T-helper 2 cell treated with Interferon-gamma antibody and Interleukin-4, amounts not matched to agents 5 μg/mL and 100 μg/mL, for 36 hours (primary cell): ENCODE measurements around the gene REPS1.
"Not testable (repeated sequence)": the region's sequence is repeated elsewhere in the genome, so short reads cannot be mapped to it uniquely, and the experiment has no call there.

Experiments
- DNase-seq: peaks from one replicate; pipeline ENCODE4 v3.0.0; 2021; ENCODE audit warnings: low spot score
- H3K27ac Mint-ChIP-seq: one replicate; pipeline ENCODE4 v1.8.0; 2021; ENCODE audit warnings: mild to moderate bottlenecking, mixed read lengths
- H3K27me3 Mint-ChIP-seq: one replicate; pipeline ENCODE4 v1.8.0; 2021; ENCODE audit warnings: low read depth, mixed read lengths
- H3K36me3 Mint-ChIP-seq: one replicate; pipeline ENCODE4 v1.8.0; 2021; ENCODE audit warnings: low read depth, mixed read lengths
- H3K4me1 Mint-ChIP-seq: one replicate; pipeline ENCODE4 v1.8.0; 2021; ENCODE audit warnings: low read depth, mixed read lengths
- H3K4me3 Mint-ChIP-seq: one replicate; pipeline ENCODE4 v1.8.0; 2022; ENCODE audit warnings: mild to moderate bottlenecking, moderate library complexity, mixed read lengths
- H3K9me3 Mint-ChIP-seq: one replicate; pipeline ENCODE4 v1.8.0; 2021; ENCODE audit warnings: mixed read lengths

The REPS1 gene

DNA sequence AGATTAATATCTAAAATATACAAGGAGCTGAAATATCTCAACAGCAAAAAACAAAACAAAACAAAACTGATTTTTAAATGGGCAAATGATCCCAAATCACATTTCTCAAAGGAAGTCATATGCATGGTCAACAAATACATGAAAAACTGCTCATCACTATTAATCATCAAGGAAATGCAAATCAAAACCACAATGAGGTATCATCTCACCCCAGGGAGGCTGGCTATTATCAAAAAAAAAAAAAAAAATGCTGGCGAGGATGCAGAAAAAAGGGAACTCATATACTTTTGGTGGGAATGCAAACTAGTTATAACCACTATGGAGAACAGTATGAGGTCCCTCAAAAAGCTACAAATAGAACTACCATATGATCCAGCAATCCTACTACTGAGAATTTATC is 34.6 kb downstream of the REPS1 start:
- DNase-seq = no peak
- Mint-ChIP-seq H3K27ac (no peak overlapping the region), H3K36me3 (peaks cover 12% of the 10 kb centered on the region), H3K27me3 (no peaks in the 10 kb centered on the region), H3K9me3 (no peaks in the 10 kb centered on the region), H3K4me1 (peaks cover 49% of the 10 kb centered on the region), H3K4me3 (no peak overlapping the region)

DNA sequence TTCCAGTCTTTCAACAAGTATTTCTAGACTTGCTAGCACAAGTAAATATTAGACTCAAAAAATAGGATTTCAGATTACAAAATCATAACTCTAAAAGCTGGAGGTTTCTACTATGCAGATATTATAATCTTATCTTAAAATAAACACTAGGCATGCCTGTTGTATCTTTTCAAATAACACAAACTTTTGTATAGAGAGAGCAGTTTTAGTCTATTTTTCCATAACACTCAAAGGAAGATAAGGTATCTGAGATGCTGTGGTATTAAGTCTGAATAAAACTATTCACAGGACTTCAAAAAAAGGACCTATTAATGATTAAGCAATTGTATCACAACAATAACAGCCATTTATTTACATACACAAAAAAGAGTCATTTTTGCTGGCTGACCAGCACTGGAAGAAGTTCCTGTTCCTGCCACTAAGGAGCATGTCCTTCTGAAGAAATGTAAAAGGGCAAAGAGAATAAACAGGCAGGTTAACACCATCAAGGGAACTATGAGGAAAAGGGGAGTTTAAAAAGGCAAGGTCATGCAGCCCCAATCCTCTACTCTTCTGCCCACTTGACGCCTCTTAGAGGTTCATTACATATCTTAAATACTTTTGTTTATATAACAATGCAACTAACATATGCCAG is 39.4 kb downstream of the REPS1 start:
- H3K36me3 Mint-ChIP-seq = peaks cover 37% of the 10 kb centered on the region
- H3K4me1 Mint-ChIP-seq = peaks cover 52% of the 10 kb centered on the region
- no peaks in the 10 kb centered on the region for H3K27me3 Mint-ChIP-seq
- no peak overlapping the region for H3K4me3 Mint-ChIP-seq
- no peaks in the 10 kb centered on the region for H3K9me3 Mint-ChIP-seq
- H3K27ac Mint-ChIP-seq = no peak overlapping the region
- no peak for DNase-seq

DNA sequence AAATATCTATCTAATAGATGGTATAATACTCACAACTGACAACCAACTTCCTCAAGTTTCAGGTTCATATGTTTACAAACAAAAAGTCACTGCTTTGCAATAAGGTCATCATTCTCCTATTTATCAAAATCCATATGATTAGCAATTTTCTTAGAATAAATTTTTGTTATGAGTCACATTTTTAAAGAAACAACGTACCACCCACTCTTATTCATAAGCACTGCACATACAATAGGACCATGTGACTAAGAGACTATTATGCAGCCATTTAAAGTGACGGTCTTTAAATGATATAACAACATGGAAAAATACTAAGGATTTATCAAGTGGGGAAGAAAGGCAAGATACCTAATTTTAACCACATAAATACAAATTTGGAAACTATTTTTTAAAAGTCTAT is 40.0 kb downstream of the REPS1 start:
- no peaks in the 10 kb centered on the region for H3K9me3 Mint-ChIP-seq
- peak overlapping the region; percentile 43 for H3K4me3 Mint-ChIP-seq
- H3K27ac Mint-ChIP-seq = peak overlapping the region; percentile 26
- H3K4me1 Mint-ChIP-seq = peaks cover 48% of the 10 kb centered on the region
- no peaks in the 10 kb centered on the region for H3K27me3 Mint-ChIP-seq
- peaks cover 36% of the 10 kb centered on the region for H3K36me3 Mint-ChIP-seq
- DNase-seq = no peak

DNA sequence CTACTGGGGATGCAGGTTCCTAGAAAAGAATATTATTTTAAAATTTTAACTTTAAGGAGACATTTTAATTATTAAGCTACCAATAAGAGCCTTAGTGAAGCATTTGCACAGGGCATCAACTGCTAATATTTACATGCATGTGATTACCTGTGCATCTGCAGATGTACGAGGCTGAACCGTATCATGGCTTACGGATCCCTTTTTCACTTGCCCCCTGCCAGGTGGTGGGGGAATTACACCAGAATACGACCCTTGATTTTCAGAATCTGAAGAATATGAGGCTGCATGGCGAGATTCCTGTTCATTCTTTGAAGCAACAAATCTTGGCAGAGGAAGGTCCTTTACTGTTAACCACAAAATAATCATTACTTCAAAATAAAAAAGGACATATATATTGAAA is 42.7 kb downstream of the REPS1 start:
- Mint-ChIP-seq H3K27ac (peak overlapping the region; percentile 31), H3K27me3 (no peaks in the 10 kb centered on the region), H3K36me3 (peaks cover 42% of the 10 kb centered on the region), H3K9me3 (no peaks in the 10 kb centered on the region), H3K4me3 (no peak overlapping the region), H3K4me1 (peaks cover 41% of the 10 kb centered on the region)
- no peak for DNase-seq

DNA sequence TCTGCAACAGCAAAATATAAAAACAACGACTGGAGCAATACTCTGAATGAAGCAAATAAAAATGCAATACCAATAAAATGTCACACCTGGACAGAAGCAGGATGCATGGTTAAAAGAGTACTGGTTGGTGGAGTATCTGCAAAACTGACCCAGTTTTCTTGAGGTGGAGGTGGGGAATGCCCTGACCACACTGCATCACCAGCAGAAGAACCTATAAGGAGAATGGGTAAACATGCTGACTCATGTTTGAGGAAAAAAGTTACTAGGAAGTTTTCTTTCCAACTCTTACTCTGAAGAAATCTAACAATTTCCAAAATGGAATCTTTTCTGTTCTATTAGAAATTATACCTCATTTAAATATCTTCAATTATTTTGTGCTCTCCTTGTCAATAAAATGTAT is 43.6 kb downstream of the REPS1 start:
- peak; percentile 32 for DNase-seq
- peaks cover 48% of the 10 kb centered on the region for H3K36me3 Mint-ChIP-seq

DNA sequence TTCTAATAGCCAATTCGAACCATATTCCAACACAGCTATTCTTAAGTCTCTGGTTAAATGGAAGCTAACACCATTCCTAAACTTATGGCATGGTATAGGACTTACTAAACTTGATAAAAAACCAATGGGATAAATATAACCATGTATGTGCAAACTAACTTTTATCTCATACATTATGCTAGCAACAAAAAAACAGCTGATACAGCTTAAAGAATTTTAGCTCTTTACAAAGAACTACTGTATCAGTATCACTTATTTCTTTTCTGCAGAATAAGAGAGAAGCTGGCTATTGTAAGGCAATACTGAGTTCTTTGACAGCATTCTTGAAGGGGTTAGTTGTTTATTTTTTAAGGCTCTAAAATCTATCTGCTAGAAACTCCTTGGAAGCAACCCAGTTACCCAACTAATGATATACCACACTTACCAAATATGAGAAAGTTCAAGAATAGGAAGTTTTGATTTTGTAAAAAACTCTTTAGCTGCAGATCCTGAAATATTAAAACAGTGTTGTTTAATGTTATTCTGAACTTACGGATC is 44.9 kb downstream of the REPS1 start:
- Mint-ChIP-seq H3K9me3 (no peaks in the 10 kb centered on the region), H3K36me3 (peaks cover 47% of the 10 kb centered on the region), H3K27ac (no peak overlapping the region), H3K27me3 (no peaks in the 10 kb centered on the region), H3K4me1 (peaks cover 28% of the 10 kb centered on the region), H3K4me3 (no peak overlapping the region)
- no peak for DNase-seq

More for the DNA sequence above, 43.6 kb downstream of the REPS1 start:
- H3K27me3 Mint-ChIP-seq = no peaks in the 10 kb centered on the region
- no peak overlapping the region for H3K27ac Mint-ChIP-seq
- peaks cover 38% of the 10 kb centered on the region for H3K4me1 Mint-ChIP-seq
- no peak overlapping the region for H3K4me3 Mint-ChIP-seq
- no peaks in the 10 kb centered on the region for H3K9me3 Mint-ChIP-seq

DNA sequence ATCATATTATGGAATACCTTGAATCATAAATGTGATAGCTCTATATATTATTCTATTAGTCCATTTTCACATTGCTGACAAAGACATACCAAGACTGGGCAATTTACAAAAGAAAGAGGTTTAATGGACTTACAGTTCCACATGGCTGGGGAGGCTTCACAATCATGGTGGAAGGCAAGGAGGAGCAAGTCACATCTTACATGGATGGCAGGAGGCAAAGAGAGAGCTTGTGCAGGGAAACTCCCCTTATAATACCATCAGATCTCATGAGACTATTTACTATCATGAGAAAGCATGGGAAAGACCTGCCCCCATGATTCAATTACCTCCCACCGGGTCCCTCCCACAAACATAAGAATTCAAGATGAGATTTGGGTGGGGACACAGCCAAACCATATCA is 51.2 kb downstream of the REPS1 start:
- not testable (repeated sequence) for H3K27ac Mint-ChIP-seq, DNase-seq, H3K4me3 Mint-ChIP-seq, H3K4me1 Mint-ChIP-seq, H3K27me3 Mint-ChIP-seq
- H3K36me3 Mint-ChIP-seq = peaks cover 49% of the 10 kb centered on the region
- peaks cover 10% of the 10 kb centered on the region for H3K9me3 Mint-ChIP-seq

DNA sequence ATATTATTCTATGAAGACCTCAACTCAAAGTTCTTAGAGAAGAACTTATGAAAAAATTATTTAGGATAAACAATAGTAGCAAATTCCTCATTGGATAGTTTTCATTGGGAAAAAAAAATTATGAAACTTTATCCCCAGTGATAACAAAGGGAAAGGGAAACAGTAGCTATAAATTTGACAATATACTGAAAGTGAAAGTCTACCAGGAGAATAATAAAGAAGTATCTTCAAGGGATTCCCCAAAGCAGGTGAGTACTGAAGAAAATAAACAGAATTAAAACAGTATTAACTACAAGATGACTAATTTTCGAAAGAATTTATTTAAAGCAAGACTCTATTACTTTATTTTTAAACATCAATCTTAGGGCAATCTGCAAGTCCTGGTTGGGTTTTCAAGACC is 56.4 kb downstream of the REPS1 start:
- no peak overlapping the region for H3K27ac Mint-ChIP-seq
- H3K36me3 Mint-ChIP-seq = peaks cover 27% of the 10 kb centered on the region
- H3K4me3 Mint-ChIP-seq = no peak overlapping the region
- peaks cover 10% of the 10 kb centered on the region for H3K4me1 Mint-ChIP-seq
- no peak for DNase-seq
- H3K27me3 Mint-ChIP-seq = no peaks in the 10 kb centered on the region
- peaks cover under 1% of the 10 kb centered on the region for H3K9me3 Mint-ChIP-seq

DNA sequence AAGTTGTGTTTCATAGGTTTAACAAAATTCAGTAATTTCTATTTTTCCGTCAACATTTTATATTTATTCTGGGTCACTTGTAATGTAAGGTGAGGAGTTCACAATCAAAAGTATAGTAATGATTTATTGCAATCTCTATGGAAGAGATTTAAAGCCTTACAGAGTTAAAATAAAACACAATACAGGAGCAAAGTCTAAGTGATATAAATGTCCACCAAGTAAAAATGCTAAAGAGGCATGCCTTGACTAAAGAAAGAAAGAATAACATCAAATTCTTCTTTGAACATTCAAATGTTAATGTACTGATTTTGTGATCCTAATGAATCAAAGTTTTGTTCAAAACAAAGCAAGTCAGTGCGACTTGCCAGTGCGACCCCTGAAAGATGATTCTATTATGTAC is 61.5 kb downstream of the REPS1 start:
- H3K4me1 Mint-ChIP-seq = peaks cover 3% of the 10 kb centered on the region
- peaks cover 13% of the 10 kb centered on the region for H3K36me3 Mint-ChIP-seq
- no peaks in the 10 kb centered on the region for H3K9me3 Mint-ChIP-seq
- no peak for DNase-seq
- H3K4me3 Mint-ChIP-seq = no peak overlapping the region
- no peak overlapping the region for H3K27ac Mint-ChIP-seq
- H3K27me3 Mint-ChIP-seq = no peaks in the 10 kb centered on the region

DNA sequence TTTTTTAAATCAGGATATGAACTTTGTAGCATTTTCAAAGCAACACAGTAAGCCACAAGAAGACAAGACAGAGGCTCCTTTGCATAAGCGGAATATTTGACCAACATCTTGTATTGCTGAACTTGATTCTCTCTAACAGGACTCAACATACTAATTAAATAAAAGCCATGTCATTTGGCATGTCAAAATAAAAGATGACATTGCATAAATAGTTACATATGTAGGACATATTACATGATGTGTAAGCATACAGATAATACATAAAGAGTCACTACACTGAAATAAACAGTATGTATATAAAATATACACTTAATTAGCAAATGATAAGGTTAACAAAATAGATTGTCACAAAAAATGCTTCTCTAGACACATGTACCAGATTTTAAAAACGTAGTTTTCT is 62.2 kb downstream of the REPS1 start:
- H3K4me1 Mint-ChIP-seq = no peaks in the 10 kb centered on the region

DNA sequence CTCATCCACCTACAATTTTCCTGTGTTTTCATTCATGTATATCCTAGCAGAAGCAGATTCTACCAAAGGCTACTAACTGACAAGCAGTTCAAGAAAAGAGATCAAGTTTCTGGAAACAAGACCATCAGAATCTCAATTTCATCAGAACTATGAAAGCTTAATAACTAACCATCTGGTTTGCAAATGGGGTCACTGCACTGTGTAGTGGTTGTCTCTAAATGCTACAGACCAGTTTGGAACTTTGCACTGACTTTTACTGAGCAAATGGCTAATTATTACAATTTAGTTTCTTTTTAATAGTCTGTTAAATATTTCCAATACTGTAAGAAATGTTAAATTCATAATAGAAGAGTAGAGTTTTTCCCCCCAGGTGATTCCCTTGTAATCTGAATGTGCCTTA is 64.5 kb downstream of the REPS1 start:
- Mint-ChIP-seq H3K4me1 (no peaks in the 10 kb centered on the region), H3K27me3 (no peaks in the 10 kb centered on the region), H3K27ac (no peak overlapping the region), H3K4me3 (no peak overlapping the region), H3K36me3 (peaks cover 19% of the 10 kb centered on the region), H3K9me3 (no peaks in the 10 kb centered on the region)
- DNase-seq = no peak

More for the DNA sequence above, 62.2 kb downstream of the REPS1 start:
- Mint-ChIP-seq H3K36me3 (peaks cover 13% of the 10 kb centered on the region), H3K27me3 (no peaks in the 10 kb centered on the region), H3K9me3 (no peaks in the 10 kb centered on the region), H3K27ac (no peak overlapping the region), H3K4me3 (no peak overlapping the region)
- no peak for DNase-seq

DNA sequence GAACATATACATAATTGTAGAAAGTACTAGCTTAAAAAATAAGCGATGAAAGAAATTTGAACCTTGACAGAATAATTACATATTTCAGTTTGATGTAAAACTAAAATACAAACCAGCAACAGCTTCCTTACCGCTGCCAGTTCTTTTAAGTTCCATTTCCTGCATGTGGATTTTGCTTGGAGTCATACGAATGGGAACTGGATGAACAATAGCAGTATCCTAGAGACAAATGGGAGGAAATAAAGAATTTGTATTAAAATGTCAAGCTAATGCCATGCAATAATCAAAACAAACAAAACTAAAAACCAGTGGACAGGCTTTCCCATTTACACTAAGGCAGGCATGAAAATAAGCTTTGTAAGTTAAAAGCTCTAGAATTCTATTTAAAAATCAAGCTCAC is 67.1 kb downstream of the REPS1 start:
- Mint-ChIP-seq H3K4me3 (no peak overlapping the region), H3K36me3 (peaks cover 19% of the 10 kb centered on the region), H3K27ac (no peak overlapping the region), H3K27me3 (no peaks in the 10 kb centered on the region), H3K4me1 (no peaks in the 10 kb centered on the region), H3K9me3 (no peaks in the 10 kb centered on the region)
- no peak for DNase-seq

DNA sequence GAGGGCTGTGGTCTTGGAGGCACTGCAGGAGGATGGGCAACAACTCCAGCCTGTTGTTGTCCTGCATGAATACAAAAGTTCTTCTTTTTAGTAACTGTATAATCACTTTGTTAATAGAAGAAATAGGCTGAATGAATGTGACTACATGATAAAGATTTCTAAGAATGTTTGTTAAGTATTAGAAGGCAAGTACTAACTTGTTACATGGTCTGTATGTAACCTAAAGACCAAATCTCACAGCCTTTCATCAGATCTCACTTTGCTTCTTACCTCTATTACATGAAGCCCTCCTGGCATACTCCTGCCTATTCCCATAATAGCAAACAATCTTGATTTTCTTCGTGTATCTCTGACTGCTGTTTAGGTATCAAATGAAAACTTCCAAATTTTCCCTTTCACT is 73.4 kb downstream of the REPS1 start:
- Mint-ChIP-seq H3K9me3 (no peaks in the 10 kb centered on the region), H3K27ac (no peak overlapping the region), H3K27me3 (no peaks in the 10 kb centered on the region), H3K4me1 (no peaks in the 10 kb centered on the region), H3K4me3 (no peak overlapping the region), H3K36me3 (peaks cover 51% of the 10 kb centered on the region)
- DNase-seq = no peak

DNA sequence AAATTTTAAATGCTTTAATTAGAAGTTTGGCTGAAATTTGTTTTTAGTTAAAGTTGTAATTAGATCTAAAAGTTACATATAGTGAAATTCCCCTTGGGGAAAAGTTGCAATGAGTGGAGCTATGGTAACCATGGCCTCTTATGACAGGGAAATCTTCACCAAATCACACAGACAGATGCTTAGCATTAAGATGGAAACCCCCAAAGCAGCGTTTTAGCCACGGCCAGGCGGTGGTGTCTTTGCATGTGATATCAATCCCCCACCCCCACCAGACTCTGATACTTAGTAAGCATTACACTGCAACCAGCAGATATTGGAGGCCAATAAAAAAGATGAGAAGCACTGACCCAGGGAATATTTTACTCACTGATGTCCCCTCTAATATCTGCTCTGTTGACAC is 75.7 kb downstream of the REPS1 start:
- Mint-ChIP-seq H3K27me3 (no peaks in the 10 kb centered on the region), H3K9me3 (no peaks in the 10 kb centered on the region), H3K27ac (no peak overlapping the region), H3K36me3 (peaks cover 56% of the 10 kb centered on the region), H3K4me3 (no peak overlapping the region), H3K4me1 (no peaks in the 10 kb centered on the region)
- no peak for DNase-seq

DNA sequence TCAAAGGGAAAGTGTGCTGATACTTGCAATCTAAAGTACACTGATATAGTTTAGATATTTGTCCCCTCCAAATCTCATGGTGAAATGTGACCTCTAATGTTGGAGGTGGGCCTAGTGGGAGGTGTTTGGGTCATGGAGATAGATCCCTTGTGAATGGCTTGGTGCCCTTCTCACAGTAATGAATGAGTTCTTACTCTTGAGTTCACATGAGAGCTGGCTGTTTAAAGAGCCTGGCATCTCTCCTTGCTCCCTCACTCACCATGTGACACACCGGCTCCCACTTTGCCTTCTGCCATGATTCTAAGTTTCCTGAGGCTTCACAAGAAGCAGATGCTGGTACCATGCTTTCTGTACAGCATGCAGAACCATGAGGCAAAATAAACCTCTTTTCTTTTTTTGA is 78.1 kb downstream of the REPS1 start:
- Mint-ChIP-seq H3K4me1 (no peaks in the 10 kb centered on the region), H3K27ac (no peak overlapping the region), H3K36me3 (peaks cover 60% of the 10 kb centered on the region), H3K4me3 (no peak overlapping the region), H3K9me3 (no peaks in the 10 kb centered on the region), H3K27me3 (no peaks in the 10 kb centered on the region)
- DNase-seq = no peak
